GM12801 (cell line): Measurements from ENCODE around the gene LNX2.

Source experiments
- CTCF ChIP-seq: IDR thresholded peaks from one replicate; pipeline ENCODE4 v1.5.1; 2011; ENCODE audit warnings: control low read depth; ENCODE audit not compliant: insufficient read length; ENCODE audit errors: extremely low read depth

The LNX2 gene

GRCh38 chr13:27536361-27537101 is 83.8 kb downstream of the LNX2 start:
- no peak for TF ChIP-seq CTCF

GRCh38 chr13:27535546-27535945 is 84.8 kb downstream of the LNX2 start:
- no peak for TF ChIP-seq CTCF

GRCh38 chr13:27534981-27535380 is 85.3 kb downstream of the LNX2 start:
- no peak for TF ChIP-seq CTCF

- no peak for TF ChIP-seq CTCF
Measured at GRCh38 chr13:27534108-27534980, 86.0 kb downstream of the LNX2 start.

- no peak for TF ChIP-seq CTCF
Measured at GRCh38 chr13:27533155-27533643, 87.1 kb downstream of the LNX2 start.

- TF ChIP-seq CTCF = no peak
Measured at GRCh38 chr13:27528908-27529307, 91.4 kb downstream of the LNX2 start.

- TF ChIP-seq CTCF = no peak
Measured at GRCh38 chr13:27526516-27526915, 93.8 kb downstream of the LNX2 start.
